ENCODE measurements around the gene FNDC8.

Gene FNDC8

GRCh38 chr17:35138218-35138617 is 16.8 kb downstream of the FNDC8 start:
- H3K4me1 ChIP-seq (ENCODE audit: control insufficient read depth in 1 of 2, insufficient read depth in 1 of 2, low read depth in 1 of 2, low read length in 1 of 2) = peaks cover 7 to 11% of the 10 kb centered on the region in 2 experiments
- peaks cover 21% of the 10 kb centered on the region for H3K36me3 ChIP-seq
- no peaks in the 10 kb centered on the region for H3K27me3 ChIP-seq
- no peak for TF ChIP-seq CTCF (IDR thresholded peaks at IDR 0.05)
- H3K4me3 ChIP-seq (ENCODE audit: low read depth in 1 of 2, low read length in 1 of 2) = no peak overlapping the region
- H3K9me3 ChIP-seq = no peaks in the 10 kb centered on the region
- H3K27ac ChIP-seq = no peak overlapping the region

GRCh38 chr17:35141681-35142466 is 20.5 kb downstream of the FNDC8 start, which contains the start of gene NLE1:
Gene NLE1, minus strand, starts transcription at chr17:35142303. Its CDS starts 28 bp downstream, at chr17:35142275.
- peaks cover 6% of the 10 kb centered on the region for H3K36me3 ChIP-seq
- peak within 1 kb of the TSS; percentile 61 to 68 for H3K4me3 ChIP-seq (ENCODE audit: low read depth in 1 of 2, low read length in 1 of 2)
- no peak within 1 kb of the TSS for H3K27ac ChIP-seq
- H3K4me1 ChIP-seq (ENCODE audit: control insufficient read depth in 1 of 2, insufficient read depth in 1 of 2, low read depth in 1 of 2, low read length in 1 of 2) = peaks cover 7 to 11% of the 10 kb centered on the region in 2 experiments
- H3K9me3 ChIP-seq = no peaks in the 10 kb centered on the region
- TF ChIP-seq CTCF (IDR thresholded peaks at IDR 0.05) = peak; percentile 82
- no peaks in the 10 kb centered on the region for H3K27me3 ChIP-seq

- Histone ChIP-seq H3K4me3 (ENCODE audit: low read depth in 1 of 2, low read length in 1 of 2) (peak overlapping the region; percentile 61 to 68), H3K27me3 (no peaks in the 10 kb centered on the region), H3K27ac (no peak overlapping the region), H3K4me1 (ENCODE audit: control insufficient read depth in 1 of 2, insufficient read depth in 1 of 2, low read depth in 1 of 2, low read length in 1 of 2) (peaks cover 7 to 11% of the 10 kb centered on the region in 2 experiments), H3K36me3 (peaks cover under 1% of the 10 kb centered on the region), H3K9me3 (no peaks in the 10 kb centered on the region)
- no peak for TF ChIP-seq CTCF (IDR thresholded peaks at IDR 0.05)
These were observed 21.0 kb downstream of the FNDC8 start for GRCh38 chr17:35142467-35142796.

GRCh38 chr17:35144840-35145239 is 23.4 kb downstream of the FNDC8 start:
- H3K36me3 ChIP-seq = no peaks in the 10 kb centered on the region
- H3K9me3 ChIP-seq = no peaks in the 10 kb centered on the region
- H3K4me1 ChIP-seq (ENCODE audit: control insufficient read depth in 1 of 2, insufficient read depth in 1 of 2, low read depth in 1 of 2, low read length in 1 of 2) = peaks cover 7 to 11% of the 10 kb centered on the region in 2 experiments
- H3K27ac ChIP-seq = no peak overlapping the region
- no peaks in the 10 kb centered on the region for H3K27me3 ChIP-seq
- no peak overlapping the region for H3K4me3 ChIP-seq (ENCODE audit: low read depth in 1 of 2, low read length in 1 of 2)
- no peak for TF ChIP-seq CTCF (IDR thresholded peaks at IDR 0.05)

GRCh38 chr17:35146214-35146833 is 24.9 kb downstream of the FNDC8 start:
- Histone ChIP-seq H3K9me3 (no peaks in the 10 kb centered on the region), H3K36me3 (no peaks in the 10 kb centered on the region)
- no peak for TF ChIP-seq CTCF (IDR thresholded peaks at IDR 0.05)

More at GRCh38 chr17:35146214-35146833, 24.9 kb downstream of the FNDC8 start:
- no peaks in the 10 kb centered on the region for H3K27me3 ChIP-seq
- no peak overlapping the region for H3K4me3 ChIP-seq (ENCODE audit: low read depth in 1 of 2, low read length in 1 of 2)
- no peak overlapping the region for H3K27ac ChIP-seq
- H3K4me1 ChIP-seq (ENCODE audit: control insufficient read depth in 1 of 2, insufficient read depth in 1 of 2, low read depth in 1 of 2, low read length in 1 of 2) = peaks cover 7 to 11% of the 10 kb centered on the region in 2 experiments
